PC-3 (cell line): Measurements from ENCODE around the gene COL7A1.

Experiments used
- CTCF ChIP-seq: fragments of 300-600 bp; sonication (generic); conservative IDR thresholded peaks from 2 replicates; pipeline ENCODE4 v1.5.1; 2017; ENCODE audit warnings: antibody characterized with exemption, low read depth, mild to moderate bottlenecking, low read length
- EZH2 ChIP-seq: fragments of 300-600 bp; sonication (generic); IDR thresholded peaks from one replicate; pipeline ENCODE4 v1.6.1; 2017; ENCODE audit warnings: antibody characterized with exemption, mild to moderate bottlenecking, low read length; ENCODE audit not compliant: unreplicated experiment
- EZH2phosphoT487 ChIP-seq: fragments of 300-600 bp; sonication (generic); IDR thresholded peaks from 2 replicates; pipeline ENCODE4 v1.6.1; 2018; ENCODE audit warnings: mild to moderate bottlenecking, antibody characterized with exemption, low read length, borderline replicate concordance

DNA sequence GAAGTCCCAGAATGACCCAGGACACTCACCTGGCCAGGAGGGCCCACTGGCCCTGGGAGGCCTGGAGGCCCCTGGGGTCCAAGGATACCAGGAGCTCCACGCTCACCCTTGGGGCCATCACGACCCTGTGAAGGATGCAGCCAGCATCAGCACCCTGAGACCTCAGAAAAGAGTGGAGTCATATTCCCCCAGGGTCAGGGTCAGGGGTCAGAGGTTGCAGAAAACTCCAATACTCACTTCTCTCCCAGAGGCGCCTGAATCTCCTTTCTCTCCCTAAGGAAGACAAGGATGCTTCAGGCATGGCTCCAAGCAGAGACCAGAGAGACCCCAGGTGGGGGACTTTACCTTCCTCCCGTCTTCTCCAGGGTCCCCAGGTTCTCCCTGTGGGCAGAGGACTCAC lies 18.5 kb downstream of the COL7A1 start:
- no peak for TF ChIP-seq CTCF
- TF ChIP-seq EZH2, result no peak
- TF ChIP-seq EZH2phosphoT487, result no peak
